Measurements from ENCODE around the gene TAF1D. TPM values are rescaled to one million over a fixed set of nuclear protein-coding genes. Genes with fewer than 3 reads are reported as not detected.
A peak's percentile ranks its signal among the peaks of the same experiment; 100 is the strongest.

Gene TAF1D
- total RNA-seq, 4 donors from 2014 or later: 99.9 to 150 (median 125) TPM

DNA sequence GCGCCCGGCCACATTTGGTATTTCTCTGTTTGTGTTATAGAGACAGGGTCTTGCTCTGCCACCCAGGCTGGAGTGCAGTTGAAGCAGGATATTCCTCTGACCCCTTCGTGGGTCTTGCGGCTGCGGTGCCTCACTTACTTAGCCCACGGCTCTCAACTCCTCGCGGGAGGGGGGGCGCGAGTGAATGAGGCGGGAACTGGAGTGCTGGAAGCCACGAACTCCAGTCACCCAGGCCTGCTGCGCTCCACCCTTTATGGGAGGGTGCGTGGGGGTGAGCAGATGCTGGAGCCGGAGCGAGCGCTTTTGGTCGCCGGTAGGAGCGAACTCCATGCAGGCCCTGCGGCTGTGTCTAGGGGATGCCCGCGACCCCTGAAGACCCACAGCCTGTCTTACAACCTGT, 2.0 kb upstream of the TAF1D start:
- 89 to 94% methylated on average over 13 to 23 of the region's 23 CpGs for WGBS, 2 donors
- TF ChIP-seq POLR2A (IDR thresholded peaks at IDR 0.05): no peak
- TF ChIP-seq, protein P1, sequence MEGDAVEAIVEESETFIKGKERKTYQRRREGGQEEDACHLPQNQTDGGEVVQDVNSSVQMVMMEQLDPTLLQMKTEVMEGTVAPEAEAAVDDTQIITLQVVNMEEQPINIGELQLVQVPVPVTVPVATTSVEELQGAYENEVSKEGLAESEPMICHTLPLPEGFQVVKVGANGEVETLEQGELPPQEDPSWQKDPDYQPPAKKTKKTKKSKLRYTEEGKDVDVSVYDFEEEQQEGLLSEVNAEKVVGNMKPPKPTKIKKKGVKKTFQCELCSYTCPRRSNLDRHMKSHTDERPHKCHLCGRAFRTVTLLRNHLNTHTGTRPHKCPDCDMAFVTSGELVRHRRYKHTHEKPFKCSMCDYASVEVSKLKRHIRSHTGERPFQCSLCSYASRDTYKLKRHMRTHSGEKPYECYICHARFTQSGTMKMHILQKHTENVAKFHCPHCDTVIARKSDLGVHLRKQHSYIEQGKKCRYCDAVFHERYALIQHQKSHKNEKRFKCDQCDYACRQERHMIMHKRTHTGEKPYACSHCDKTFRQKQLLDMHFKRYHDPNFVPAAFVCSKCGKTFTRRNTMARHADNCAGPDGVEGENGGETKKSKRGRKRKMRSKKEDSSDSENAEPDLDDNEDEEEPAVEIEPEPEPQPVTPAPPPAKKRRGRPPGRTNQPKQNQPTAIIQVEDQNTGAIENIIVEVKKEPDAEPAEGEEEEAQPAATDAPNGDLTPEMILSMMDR (IDR thresholded peaks at IDR 0.05): no peak
- DNase-seq: no peak
- H3K4me3 ChIP-seq (replicated peaks in 1 of 3): no peak overlapping the region
- H3K27me3 ChIP-seq: no peaks in the 10 kb centered on the region
- peaks cover 20 to 22% of the 10 kb centered on the region in 2 donors for H3K4me1 ChIP-seq
- no peak overlapping the region for H3K27ac ChIP-seq
- no peaks in the 10 kb centered on the region for H3K9me3 ChIP-seq
- intact Hi-C loops (cut with DNase I): loop anchor here (5.0 kb wide), 1 partner anchor 44 kb away; no protein-coding TSS in a partner anchor
- peaks cover 0 to 3% of the 10 kb centered on the region in 2 donors for H3K36me3 ChIP-seq

DNA sequence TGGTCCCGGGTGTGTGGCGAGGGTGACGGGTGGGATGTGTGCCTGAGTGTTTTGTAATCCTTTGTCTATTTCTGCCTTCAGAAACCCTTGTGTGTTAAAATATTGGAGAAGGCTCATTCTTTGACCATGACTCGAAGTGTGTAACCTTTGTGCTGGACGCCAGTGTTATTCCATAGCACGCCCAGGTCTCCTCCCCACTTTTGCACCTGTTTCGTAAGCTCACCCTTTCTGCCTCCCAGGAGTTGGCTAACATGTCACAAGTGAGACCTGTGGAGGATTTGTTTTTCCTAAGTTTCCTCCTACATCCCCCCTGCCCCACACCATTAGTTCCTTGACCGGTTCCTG, 559 bp upstream of the TAF1D start:
- Histone ChIP-seq H3K4me3 (replicated peaks in 1 of 3) (peak overlapping the region; percentile 19 to 80 (median 71)), H3K27me3 (no peaks in the 10 kb centered on the region), H3K4me1 (peaks cover 24 to 29% of the 10 kb centered on the region in 2 donors), H3K9me3 (no peaks in the 10 kb centered on the region), H3K27ac (peak overlapping the region; percentile 82 to 94 (median 92)), H3K36me3 (peaks cover 9 to 17% of the 10 kb centered on the region in 2 donors)
- 1% methylated on average over 8 of the region's 8 CpGs for WGBS, 2 donors
- TF ChIP-seq, protein P1 (IDR thresholded peaks at IDR 0.05): no peak
- no peak for TF ChIP-seq POLR2A (IDR thresholded peaks at IDR 0.05)
- peak; percentile 66 for DNase-seq
- intact Hi-C loops (cut with DNase I): loop anchor here (5.0 kb wide), 1 partner anchor 45 kb away; no protein-coding TSS in a partner anchor

DNA sequence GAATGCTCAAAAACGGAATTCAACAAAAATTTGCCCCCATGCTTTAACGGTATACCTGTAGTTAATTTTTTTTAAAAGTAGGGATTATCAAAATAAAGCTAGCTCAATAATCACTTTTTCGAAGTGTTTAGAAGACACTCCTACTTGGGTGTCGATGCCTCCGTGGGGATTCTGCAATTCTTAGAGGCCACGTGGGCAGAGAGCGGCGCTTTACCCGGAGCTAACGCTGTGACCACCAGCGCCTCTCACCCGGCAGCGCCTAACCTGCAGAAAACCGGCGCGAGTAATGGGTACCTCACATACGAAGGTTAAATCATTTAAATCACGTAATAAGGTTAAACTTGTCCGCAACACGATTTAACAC, 583 bp downstream of the TAF1D start:
- H3K9me3 ChIP-seq: no peaks in the 10 kb centered on the region
- intact Hi-C loops (cut with DNase I): loop anchor here (5.0 kb wide), 1 partner anchor 47 kb away; no protein-coding TSS in a partner anchor
- TF ChIP-seq POLR2A (IDR thresholded peaks at IDR 0.05): no peak
- TF ChIP-seq, protein P1 (IDR thresholded peaks at IDR 0.05): no peak
- peaks cover 24 to 29% of the 10 kb centered on the region in 2 donors for H3K4me1 ChIP-seq
- H3K36me3 ChIP-seq: peaks cover 19 to 28% of the 10 kb centered on the region in 2 donors
- H3K4me3 ChIP-seq (replicated peaks in 1 of 3): peak overlapping the region; percentile 19 to 80 (median 69)
- peak; percentile 49 to 54 for DNase-seq
- H3K27me3 ChIP-seq: no peaks in the 10 kb centered on the region
- 0 to 1% methylated on average over 20 of the region's 20 CpGs for WGBS, 2 donors
- H3K27ac ChIP-seq: peak overlapping the region; percentile 87 to 94 (median 92)

DNA sequence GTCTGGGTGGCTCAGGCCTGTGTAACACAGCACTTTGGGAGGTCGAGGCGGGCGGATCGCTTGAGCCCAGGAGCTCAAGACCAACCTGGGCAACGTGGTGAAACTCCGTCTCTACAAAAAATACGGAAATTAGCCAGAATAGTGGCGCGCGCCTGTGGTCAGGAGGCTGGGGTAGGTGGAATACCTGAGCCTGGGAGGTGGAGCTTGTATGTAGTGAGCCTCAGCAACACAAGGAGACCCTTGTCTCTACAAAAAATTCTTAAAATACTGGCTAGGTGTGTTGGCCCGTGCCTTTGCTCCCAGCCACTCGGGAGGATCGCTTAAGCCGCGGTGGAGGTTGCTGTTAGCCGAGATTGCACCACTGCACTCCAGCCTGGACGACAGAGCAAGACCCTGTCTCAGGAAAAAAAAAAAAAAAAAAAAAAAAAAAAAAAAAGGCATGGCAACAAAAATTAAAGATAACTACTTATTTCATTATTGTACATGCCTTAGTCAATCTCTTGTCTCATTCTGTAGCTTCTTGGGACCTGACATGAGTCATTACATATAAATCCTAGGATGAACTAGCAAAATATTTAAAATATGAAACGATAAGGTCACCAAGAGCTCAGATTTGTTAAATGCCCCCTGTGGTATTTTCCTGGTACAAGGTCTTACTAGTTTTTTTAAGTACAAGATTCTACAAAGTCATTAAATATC, 1.1 kb downstream of the TAF1D start:
- Histone ChIP-seq H3K27ac (peak overlapping the region in 2 of 3 donors; percentile 15 to 87), H3K27me3 (no peaks in the 10 kb centered on the region), H3K36me3 (peaks cover 24 to 33% of the 10 kb centered on the region in 2 donors), H3K4me1 (peaks cover 24 to 29% of the 10 kb centered on the region in 2 donors), H3K4me3 (replicated peaks in 1 of 3) (peak overlapping the region; percentile 19 to 80 (median 69)), H3K9me3 (no peaks in the 10 kb centered on the region)
- TF ChIP-seq, protein P1 (IDR thresholded peaks at IDR 0.05): no peak
- peak in 1 of 2 donors; percentile 19 for TF ChIP-seq POLR2A (IDR thresholded peaks at IDR 0.05)
- DNase-seq: peak; percentile 51 to 60
- intact Hi-C loops (cut with DNase I): loop anchor here (5.0 kb wide), 1 partner anchor 47 kb away; no protein-coding TSS in a partner anchor
- WGBS, 2 donors: 10 to 12% methylated on average over 18 of the region's 18 CpGs

DNA sequence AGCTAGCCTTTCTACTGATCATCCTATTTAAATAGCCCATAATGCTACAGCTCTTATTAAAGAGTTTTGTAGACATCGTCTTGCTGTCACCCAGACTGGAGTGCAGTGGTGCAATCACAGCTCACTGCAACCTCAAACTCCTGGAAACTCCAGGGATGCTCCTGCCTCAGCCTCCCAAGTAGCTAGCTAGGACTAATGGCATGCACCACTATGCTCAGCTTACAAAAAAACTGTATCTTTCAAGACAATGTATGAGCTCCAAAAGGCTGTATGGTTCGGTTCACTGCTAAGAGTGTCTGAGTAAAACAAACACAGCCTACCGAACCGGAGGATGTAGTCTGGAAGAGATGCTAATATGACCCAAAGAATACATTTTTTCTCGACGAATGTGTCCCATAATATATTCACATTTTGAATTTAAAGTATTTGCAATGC, 2.6 kb downstream of the TAF1D start:
- 31 to 39% methylated on average over 6 of the region's 6 CpGs for WGBS, 2 donors
- Histone ChIP-seq H3K27ac (no peak overlapping the region), H3K9me3 (no peaks in the 10 kb centered on the region), H3K36me3 (peaks cover 39 to 44% of the 10 kb centered on the region in 2 donors), H3K4me1 (peaks cover 24 to 29% of the 10 kb centered on the region in 2 donors), H3K27me3 (no peaks in the 10 kb centered on the region), H3K4me3 (replicated peaks in 1 of 3) (peak overlapping the region in 1 of 3 donors; percentile 4)
- TF ChIP-seq POLR2A (IDR thresholded peaks at IDR 0.05): no peak
- TF ChIP-seq, protein P1 (IDR thresholded peaks at IDR 0.05): no peak
- intact Hi-C loops (cut with DNase I): no loop called here
- no peak for DNase-seq
